M059J (cell line): Measurements from ENCODE around the gene TMEM214. TPM values are rescaled to one million over a fixed set of nuclear protein-coding genes. Genes with fewer than 3 reads are reported as not detected.

Source experiments
- DNase-seq: peaks from one replicate; pipeline ENCODE4 v3.0.0-alpha.2; 2012; ENCODE audit warnings: low read depth
- total RNA-seq: library from RNA; depleted of rRNA; stranded (reverse); fragments of >200 nt; shearing (Covaris generic); gene quantifications from 2 replicates; pipeline ENCODE4 v1.2.3, GENCODE V29; 2014

TMEM214 gene
- total RNA-seq, 1 experiment from 2014 or later, result 88.6 TPM

GRCh38 chr2:27010139-27010538 is 22.6 kb upstream of the TMEM214 start:
- DNase-seq, result peak; percentile 72

DNA sequence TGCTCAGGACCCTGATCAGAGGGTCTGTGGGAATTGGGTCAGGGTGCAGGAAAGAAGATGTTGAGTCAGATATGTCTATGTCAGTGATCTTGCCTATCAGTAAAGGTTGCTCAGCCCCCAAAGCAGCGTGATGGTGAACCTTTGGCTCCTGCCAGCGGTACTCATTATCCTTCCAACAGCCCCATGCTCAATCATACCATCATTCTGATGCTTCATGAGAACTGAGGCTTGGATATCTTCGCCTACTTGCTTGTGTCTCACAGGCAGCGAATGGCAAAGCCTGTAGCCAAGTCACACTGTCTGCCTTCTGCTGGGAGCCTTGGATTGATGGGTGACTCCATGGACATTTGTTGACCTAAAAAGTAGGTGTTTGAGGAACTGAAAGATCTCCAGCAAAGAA is 19.0 kb upstream of the TMEM214 start:
- DNase-seq, result no peak

DNA sequence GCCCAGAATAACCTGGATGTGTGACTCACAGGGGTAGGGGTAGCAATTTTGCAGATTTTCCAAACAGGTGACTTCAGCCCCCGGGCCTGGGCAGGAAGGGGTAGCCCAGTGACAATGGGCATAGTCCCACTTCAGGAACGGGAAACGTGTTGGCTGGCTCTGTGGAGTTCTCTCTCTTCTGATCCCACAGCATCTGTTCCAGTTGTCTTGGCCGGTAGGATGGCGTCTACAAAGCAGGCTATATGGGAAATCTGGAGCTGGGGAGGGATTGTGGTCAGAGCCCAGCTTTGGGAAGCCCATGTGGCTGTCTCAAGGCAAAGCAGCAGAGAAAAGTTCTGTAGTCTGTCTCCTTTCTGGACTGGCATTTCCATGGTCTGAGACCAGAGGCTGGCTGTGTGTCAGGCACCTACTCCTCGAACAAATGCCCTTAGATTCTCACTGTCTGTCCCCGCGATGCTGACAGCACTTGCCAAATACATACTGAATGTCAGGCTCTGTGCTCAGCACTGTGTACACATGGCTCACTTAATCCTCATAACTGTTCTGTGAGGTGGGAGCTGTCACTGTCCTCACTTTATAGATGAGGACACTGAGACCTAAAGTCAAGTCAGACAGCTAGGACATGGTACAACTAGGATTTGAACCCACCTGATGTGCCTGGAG is 17.9 kb upstream of the TMEM214 start:
- DNase-seq, result no peak

GRCh38 chr2:27016801-27017325 is 15.9 kb upstream of the TMEM214 start:
- peak; percentile 70 for DNase-seq

GRCh38 chr2:27018142-27018541 is 14.6 kb upstream of the TMEM214 start:
- no peak for DNase-seq

- no peak for DNase-seq
Observed at GRCh38 chr2:27019459-27019858, 13.3 kb upstream of the TMEM214 start.

- DNase-seq, result no peak
Observed at GRCh38 chr2:27019931-27020855, 12.6 kb upstream of the TMEM214 start.

GRCh38 chr2:27021253-27022049 is 11.3 kb upstream of the TMEM214 start:
- peak; percentile 47 for DNase-seq

DNA sequence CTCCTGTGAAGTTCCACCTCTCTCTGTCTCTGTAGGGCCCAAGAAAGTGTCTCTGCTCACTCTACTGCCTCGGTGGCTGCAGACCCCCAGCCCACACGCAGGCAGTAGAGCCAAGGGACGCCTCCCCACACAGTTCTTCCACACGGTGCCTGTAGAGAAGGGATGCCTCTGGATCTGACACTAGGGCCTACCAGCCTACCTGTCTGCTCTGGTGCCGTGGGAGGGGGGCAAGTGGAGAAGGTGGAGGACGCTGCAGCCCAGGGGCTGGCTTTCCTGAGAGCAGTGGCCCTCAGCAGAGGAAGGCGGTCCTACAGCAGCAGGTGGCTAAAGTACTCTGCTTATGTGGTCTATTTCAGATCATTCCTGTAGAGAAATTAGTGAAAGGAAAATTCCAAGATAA is 9.0 kb upstream of the TMEM214 start:
- no peak for DNase-seq

- no peak for DNase-seq
Observed at GRCh38 chr2:27024188-27024587, 8.6 kb upstream of the TMEM214 start.

- DNase-seq, result no peak
Observed at GRCh38 chr2:27024812-27025211, 8.0 kb upstream of the TMEM214 start.

DNA sequence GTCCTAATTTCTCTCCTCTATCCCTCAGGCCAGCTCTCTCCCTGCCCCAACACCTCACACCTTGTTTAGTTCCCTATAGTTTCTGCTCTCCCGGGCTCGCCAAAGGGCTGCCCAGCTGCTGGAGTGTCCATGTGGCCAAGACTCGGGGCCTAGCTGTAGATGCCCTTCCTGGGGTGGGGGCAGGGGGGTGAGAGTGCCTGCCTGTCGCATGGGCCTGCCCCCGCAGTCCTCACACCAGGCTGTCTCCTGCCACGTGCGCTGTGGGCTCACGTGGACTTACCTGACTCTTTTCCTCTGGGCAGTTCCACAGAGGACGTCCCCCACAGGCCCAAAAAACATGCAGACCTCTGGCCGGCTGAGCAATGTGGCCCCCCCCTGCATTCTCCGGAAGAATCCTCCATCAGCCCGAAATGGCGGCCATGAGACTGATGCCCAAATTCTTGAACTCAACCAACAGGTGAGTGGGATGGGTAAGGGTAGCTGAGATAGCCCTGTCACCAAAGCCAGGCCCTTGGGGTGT is 7.4 kb upstream of the TMEM214 start:
- DNase-seq, result no peak

- DNase-seq, result no peak
Observed at GRCh38 chr2:27025861-27026851, 6.6 kb upstream of the TMEM214 start.

DNA sequence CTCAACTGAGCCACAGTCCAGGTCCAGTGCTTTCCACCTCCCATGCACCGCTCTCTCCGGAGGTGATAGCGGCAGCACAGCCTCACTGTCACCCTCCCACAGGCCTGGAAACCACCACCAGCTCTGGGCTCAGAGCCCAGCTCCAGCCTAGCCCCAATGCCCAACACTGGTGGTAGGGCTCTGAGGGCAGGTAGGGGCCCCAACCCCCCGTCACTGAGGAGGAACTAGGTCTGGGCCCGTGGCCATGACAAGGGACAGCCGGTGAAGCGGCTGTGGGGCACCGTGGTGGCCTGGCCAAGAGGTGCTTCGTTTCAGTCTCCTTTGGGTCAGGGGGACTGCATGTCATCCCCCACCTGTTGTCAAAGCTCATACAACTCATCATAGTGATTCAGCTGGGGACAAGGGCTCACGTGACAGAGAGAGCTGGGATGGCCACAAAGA is 5.5 kb upstream of the TMEM214 start:
- DNase-seq, result no peak

- DNase-seq, result peak; percentile 36
Observed at GRCh38 chr2:27029051-27029450, 3.7 kb upstream of the TMEM214 start.

DNA sequence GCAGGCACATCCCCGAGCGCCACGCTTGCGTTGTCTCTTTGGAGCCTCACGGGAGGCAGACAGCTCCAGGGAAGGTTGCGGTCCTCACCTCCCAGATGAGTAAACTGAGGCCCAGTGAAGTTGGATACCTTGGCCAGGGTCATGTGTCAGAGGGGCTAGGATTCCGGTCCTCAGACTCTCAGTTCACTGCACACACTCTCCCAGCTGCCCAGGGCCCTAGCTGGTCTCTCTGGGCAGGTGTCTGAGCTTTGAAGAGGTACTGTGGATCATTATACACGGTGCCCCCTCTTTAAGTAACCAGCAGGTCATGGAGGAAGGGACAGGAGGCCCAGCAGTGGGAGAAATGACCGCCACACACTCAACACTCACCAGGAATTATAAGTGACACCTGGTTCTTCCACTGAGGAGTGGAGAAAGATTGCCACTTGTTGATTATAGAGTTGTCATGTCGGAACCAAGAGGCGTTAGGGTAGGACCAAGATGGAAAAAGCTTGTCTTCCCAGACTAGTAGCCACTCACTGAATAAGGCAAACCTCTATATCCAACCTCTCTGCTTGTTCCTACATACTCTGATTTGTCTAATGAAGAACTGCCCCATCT is 588 bp downstream of the TMEM214 start:
- no peak for DNase-seq

- DNase-seq, result no peak
Observed at GRCh38 chr2:27038012-27038411, 5.2 kb downstream of the TMEM214 start.

- no peak for DNase-seq
Observed at GRCh38 chr2:27038631-27039339, 6.0 kb downstream of the TMEM214 start.

GRCh38 chr2:27039426-27039825 is 6.7 kb downstream of the TMEM214 start:
- DNase-seq, result no peak
